H1 (cell line): ENCODE data around the gene SULF2. TPM values are rescaled to one million over a fixed set of nuclear protein-coding genes. Genes with fewer than 3 reads are reported as not detected.

Source experiments
- BCL11A ChIP-seq, 2 experiments: IDR thresholded peaks; one replicate each; pipeline ENCODE4 v1.6.1; 2011; ENCODE audit warnings: low read depth in 2 of 2, low read length in 2 of 2, mild to moderate bottlenecking in 2 of 2
- CBX8 ChIP-seq: fragments of 300-800, 300-1000 bp; sonication (generic); IDR thresholded peaks from 2 replicates; pipeline ENCODE4 v1.7.1; 2016; ENCODE audit warnings: low read depth, low read length, borderline replicate concordance
- CREB1 ChIP-seq: IDR thresholded peaks from 2 replicates; pipeline ENCODE4 v1.6.1; 2012; ENCODE audit warnings: inconsistent platforms
- JUN ChIP-seq: IDR thresholded peaks from 2 replicates; pipeline ENCODE4 v1.6.1; 2011; ENCODE audit warnings: low read depth, mild to moderate bottlenecking, improper control_type of control experiment, low read length
- KDM1A ChIP-seq: fragments of 200-600, 300-600 bp; sonication (generic); IDR thresholded peaks from 2 replicates; pipeline ENCODE4 v1.7.1; 2016; ENCODE audit warnings: mild to moderate bottlenecking, low read length, borderline replicate concordance
- POLR2AphosphoS5 ChIP-seq: IDR thresholded peaks from 2 replicates; pipeline ENCODE4 v1.6.1; 2011; ENCODE audit warnings: low read depth, low read length
- RXRA ChIP-seq: IDR thresholded peaks from 2 replicates; pipeline ENCODE4 v1.6.1; 2011; ENCODE audit warnings: low read depth, mild to moderate bottlenecking, low read length, moderate library complexity; ENCODE audit not compliant: insufficient read depth
- SRF ChIP-seq: IDR thresholded peaks from 2 replicates; pipeline ENCODE4 v1.6.1; 2011; ENCODE audit warnings: mild to moderate bottlenecking, low read depth, low read length, moderate library complexity
- polyA plus RNA-seq, 7 experiments: library from polyadenylated mRNA; depleted of rRNA in 3 of 7; stranded (reverse) in 5 of 7; unstranded in 2 of 7; fragments of >200 nt in 5 of 7; fragments of 200-250 nt in 2 of 7; gene quantifications; 1 replicate in 5 of 7; 2 replicates in 1 of 7; 4 replicates in 1 of 7; pipeline versions ENCODE4 v1.2.1 to v1.2.3, GENCODE V29; 2011 to 2013; ENCODE audit warnings: missing spikeins in 2 of 7, mixed read lengths in 2 of 7
- total RNA-seq: library from RNA; stranded (reverse); fragmentation: NEBNext Ultra II Directional; extraction: Animal tissue kit (Norgen Biotek cat#: 25700); gene quantifications from 2 replicates; pipeline ENCODE4 v1.2.1, GENCODE V29; 2021

SULF2 gene
- total and polyA plus RNA-seq, 2 of the 8 experiments (the other 6 are each of a cell fraction or from before 2014, with no cell fraction given): 15.7 to 28.2 TPM

GRCh38 chr20:47647994-47648393 is 137.3 kb downstream of the SULF2 start (continued):
- TF ChIP-seq RXRA (no peak), KDM1A (no peak), JUN (no peak), CREB1 (no peak), CBX8 (no peak), SRF (no peak), BCL11A (IDR thresholded peaks at IDR 0.05; ENCODE audit: low read depth in 2 of 2, low read length in 2 of 2) (no peak), POLR2AphosphoS5 (no peak)
